Activated CD4-positive, alpha-beta T cell treated with anti-CD3 and anti-CD28 coated beads for 1 hour (primary cell): ENCODE measurements around the gene FGF13.

Source experiments
- DNase-seq: peaks from one replicate; pipeline ENCODE4 v3.0.0-alpha.2; 2020

The FGF13 gene

GRCh38 chrX:138711399-138712347 is at the start of gene FGF13:
Gene FGF13, minus strand, starts transcription at chrX:138711717. Its CDS starts 714 bp downstream, at chrX:138711003.
- no peak for DNase-seq

GRCh38 chrX:138759217-138759943 is 47.9 kb upstream of the FGF13 start:
- DNase-seq = no peak

- no peak for DNase-seq
Observed at GRCh38 chrX:138756234-138756633, 44.7 kb upstream of the FGF13 start.

- no peak for DNase-seq
Observed at GRCh38 chrX:138754861-138755260, 43.3 kb upstream of the FGF13 start.

GRCh38 chrX:138748480-138748879 is 37.0 kb upstream of the FGF13 start:
- no peak for DNase-seq

GRCh38 chrX:138745196-138745595 is 33.7 kb upstream of the FGF13 start:
- no peak for DNase-seq

GRCh38 chrX:138742217-138742616 is 30.7 kb upstream of the FGF13 start:
- DNase-seq = no peak

GRCh38 chrX:138740341-138740740 is 28.8 kb upstream of the FGF13 start:
- DNase-seq = no peak

GRCh38 chrX:138723301-138723700 is 11.8 kb upstream of the FGF13 start:
- no peak for DNase-seq

- DNase-seq = no peak
Observed at GRCh38 chrX:138719396-138719795, 7.9 kb upstream of the FGF13 start.

GRCh38 chrX:138718941-138719340 is 7.4 kb upstream of the FGF13 start:
- DNase-seq = no peak

- DNase-seq = no peak
Observed at GRCh38 chrX:138710866-138711341, 613 bp downstream of the FGF13 start.

- no peak for DNase-seq
Observed at GRCh38 chrX:138709886-138710791, 1.4 kb downstream of the FGF13 start.

GRCh38 chrX:138708268-138708667 is 3.2 kb downstream of the FGF13 start:
- no peak for DNase-seq

- DNase-seq = no peak
Observed at GRCh38 chrX:138704596-138704995, 6.9 kb downstream of the FGF13 start.

GRCh38 chrX:138704101-138704500 is 7.4 kb downstream of the FGF13 start:
- no peak for DNase-seq

- no peak for DNase-seq
Observed at GRCh38 chrX:138692591-138692990, 18.9 kb downstream of the FGF13 start.

GRCh38 chrX:138691186-138691585 is 20.3 kb downstream of the FGF13 start:
- no peak for DNase-seq

GRCh38 chrX:138690591-138690990 is 20.9 kb downstream of the FGF13 start:
- DNase-seq = no peak

- no peak for DNase-seq
Observed at GRCh38 chrX:138683600-138683999, 27.9 kb downstream of the FGF13 start.

GRCh38 chrX:138669693-138670092 is 41.8 kb downstream of the FGF13 start:
- no peak for DNase-seq

GRCh38 chrX:138664466-138664865 is 47.1 kb downstream of the FGF13 start:
- DNase-seq = no peak

- no peak for DNase-seq
Observed at GRCh38 chrX:138664016-138664415, 47.5 kb downstream of the FGF13 start.
